Activated effector memory CD4-positive, alpha-beta T cell treated with Interleukin-2 at 50 U/mL for 16 hours (primary cell): ENCODE data around the gene SIAH1.
A peak's percentile ranks its signal among the peaks of the same experiment; 100 is the strongest.
"Not testable (repeated sequence)": the region's sequence is repeated elsewhere in the genome, so short reads cannot be mapped to it uniquely, and the experiment has no call there.

ENCODE experiments used
- DNase-seq: peaks from one replicate; pipeline ENCODE4 v3.0.0-alpha.2; 2020

SIAH1 gene

GRCh38 chr16:48385253-48386150, at the start of gene SIAH1:
TSS of gene SIAH1 (minus strand) at chr16:48385413. CDS start at chr16:48362428, 22,985 bp downstream.
- peak; percentile 83 for DNase-seq

GRCh38 chr16:48434653-48435317, 49.6 kb upstream of the SIAH1 start:
- no peak for DNase-seq

GRCh38 chr16:48433850-48434530, 48.8 kb upstream of the SIAH1 start:
- no peak for DNase-seq

GRCh38 chr16:48433116-48433849, 48.1 kb upstream of the SIAH1 start:
- no peak for DNase-seq

- no peak for DNase-seq
These were observed 46.9 kb upstream of the SIAH1 start for GRCh38 chr16:48432136-48432535.

GRCh38 chr16:48430890-48431289, 45.7 kb upstream of the SIAH1 start:
- no peak for DNase-seq

GRCh38 chr16:48426244-48427141, 41.3 kb upstream of the SIAH1 start:
- no peak for DNase-seq

GRCh38 chr16:48422537-48422936, 37.3 kb upstream of the SIAH1 start:
- no peak for DNase-seq

GRCh38 chr16:48421741-48422140, 36.5 kb upstream of the SIAH1 start:
- no peak for DNase-seq

- no peak for DNase-seq
These were observed 35.2 kb upstream of the SIAH1 start for GRCh38 chr16:48420437-48420836.

GRCh38 chr16:48416617-48417016, 31.4 kb upstream of the SIAH1 start:
- DNase-seq: not testable (repeated sequence)

GRCh38 chr16:48413272-48413671, 28.1 kb upstream of the SIAH1 start:
- no peak for DNase-seq

- no peak for DNase-seq
These were observed 24.8 kb upstream of the SIAH1 start for GRCh38 chr16:48409839-48410632.

- DNase-seq: no peak
These were observed 23.5 kb upstream of the SIAH1 start for GRCh38 chr16:48408688-48409087.

GRCh38 chr16:48405907-48406306, 20.7 kb upstream of the SIAH1 start:
- no peak for DNase-seq

- no peak for DNase-seq
These were observed 19.9 kb upstream of the SIAH1 start for GRCh38 chr16:48405153-48405552.

- DNase-seq: not testable (repeated sequence)
These were observed 17.3 kb upstream of the SIAH1 start for GRCh38 chr16:48402547-48402946.

- no peak for DNase-seq
These were observed 10.2 kb upstream of the SIAH1 start for GRCh38 chr16:48395375-48395774.

- no peak for DNase-seq
These were observed 9.1 kb upstream of the SIAH1 start for GRCh38 chr16:48394355-48394703.

- no peak for DNase-seq
These were observed 8.5 kb upstream of the SIAH1 start for GRCh38 chr16:48393485-48394354.
